LNCAP (cell line): ENCODE measurements around the gene BFSP2.

Experiments used
- CTCF ChIP-seq: fragments of 450-650 bp; IDR thresholded peaks from 2 replicates; pipeline ENCODE4 v1.5.1; 2017; ENCODE audit warnings: mild to moderate bottlenecking

BFSP2 gene

GRCh38 chr3:133494469-133494868 lies 94.6 kb downstream of the BFSP2 start:
- TF ChIP-seq CTCF: no peak

- no peak for TF ChIP-seq CTCF
Observed at GRCh38 chr3:133503409-133503808, 103.6 kb downstream of the BFSP2 start.

GRCh38 chr3:133504736-133505135 lies 104.9 kb downstream of the BFSP2 start:
- no peak for TF ChIP-seq CTCF

GRCh38 chr3:133505813-133506212 lies 106.0 kb downstream of the BFSP2 start:
- TF ChIP-seq CTCF: no peak

- TF ChIP-seq CTCF: no peak
Observed at GRCh38 chr3:133506215-133506901, 106.5 kb downstream of the BFSP2 start.

GRCh38 chr3:133509488-133509887 lies 109.6 kb downstream of the BFSP2 start:
- TF ChIP-seq CTCF: no peak

- no peak for TF ChIP-seq CTCF
Observed at GRCh38 chr3:133512416-133513089, 112.7 kb downstream of the BFSP2 start.
